K562 (cell line): ENCODE data around the gene DUSP9. TPM values are rescaled to one million over a fixed set of nuclear protein-coding genes. Genes with fewer than 3 reads are reported as not detected.

Experiments
- ATF7 ChIP-seq: fragments of 450-650 bp; IDR thresholded peaks from 2 replicates; pipeline ENCODE4 v1.7.1; 2014; ENCODE audit warnings: mild to moderate bottlenecking, moderate library complexity
- CEBPZ ChIP-seq: fragments of 150-350 bp; IDR thresholded peaks from 2 replicates; pipeline ENCODE4 v1.6.1; 2014; ENCODE audit warnings: low read depth, mild to moderate bottlenecking, low read length, borderline replicate concordance
- CTCF ChIP-seq, 3 experiments: IDR thresholded peaks in 2 of 3; conservative IDR thresholded peaks in 1 of 3; 2 replicates each; pipeline ENCODE4 v1.5.1; 2011 to 2012; ENCODE audit warnings: low read length in 3 of 3, mild to moderate bottlenecking in 3 of 3, control low read depth in 2 of 3, improper control_type of control experiment in 1 of 3, inconsistent platforms in 1 of 3, low read depth in 1 of 3, mixed read lengths in 1 of 3, moderate library complexity in 1 of 3; ENCODE audit not compliant: insufficient read depth in 2 of 3
- HNRNPLL ChIP-seq: fragments of 200-400 bp; formaldehyde crosslinking; IDR thresholded peaks from 2 replicates; pipeline ENCODE4 v1.6.1; 2017; ENCODE audit warnings: low read length, low read depth, mild to moderate bottlenecking; ENCODE audit not compliant: poor library complexity, severe bottlenecking
- JUND ChIP-seq, 2 experiments: IDR thresholded peaks; 2 replicates in 1 of 2; 3 replicates in 1 of 2; pipeline ENCODE4 v1.6.1; 2011; ENCODE audit warnings: borderline replicate concordance in 2 of 2, low read depth in 2 of 2, low read length in 2 of 2, improper control_type of control experiment in 1 of 2, missing biosample characterization in 1 of 2, missing genetic modification characterization in 1 of 2, missing genetic modification reagents in 1 of 2
- L3MBTL2 ChIP-seq: fragments of 450-650 bp; IDR thresholded peaks from 2 replicates; pipeline ENCODE4 v1.6.1; 2016; ENCODE audit warnings: mild to moderate bottlenecking, moderate library complexity
- MBD1 ChIP-seq: fragments of 250-450 bp; sonication (Bioruptor Pico); IDR thresholded peaks from 2 replicates; pipeline ENCODE4 v1.8.0; 2022; ENCODE audit warnings: inconsistent platforms
- MTA2 ChIP-seq: fragments of 450-650 bp; IDR thresholded peaks from 2 replicates; pipeline ENCODE4 v1.6.1; 2016; ENCODE audit warnings: low read depth
- NRF1 ChIP-seq, 2 experiments: fragments of 450-650 bp; IDR thresholded peaks in 1 of 2; conservative IDR thresholded peaks in 1 of 2; 2 replicates each; pipeline ENCODE4 v1.6.1; 2014; ENCODE audit warnings: mild to moderate bottlenecking in 2 of 2
- RAD21 ChIP-seq, 2 experiments: fragments of 250-450 bp in 1 of 2; fragments of 450-650 bp in 1 of 2; sonication (Bioruptor Pico) in 1 of 2; formaldehyde crosslinking in 1 of 2; IDR thresholded peaks in 1 of 2; conservative IDR thresholded peaks in 1 of 2; 2 replicates each; pipeline versions ENCODE4 v1.4.0 to v1.8.0; 2020 to 2022; ENCODE audit warnings: mild to moderate bottlenecking in 2 of 2, moderate library complexity in 1 of 2
- RAD51 ChIP-seq: fragments of 450-650 bp; IDR thresholded peaks from 2 replicates; pipeline ENCODE4 v1.7.1; 2016; ENCODE audit warnings: low read depth, mild to moderate bottlenecking, borderline replicate concordance
- RCOR1 ChIP-seq, 2 experiments: IDR thresholded peaks; 2 replicates each; pipeline ENCODE4 v1.6.1; 2012; ENCODE audit warnings: low read depth in 2 of 2, low read length in 2 of 2, borderline replicate concordance in 1 of 2, improper control_type of control experiment in 1 of 2
- SMC3 ChIP-seq: conservative IDR thresholded peaks from 2 replicates; pipeline ENCODE4 v1.6.1; 2011; ENCODE audit warnings: low read depth, low read length, improper control_type of control experiment; ENCODE audit not compliant: insufficient read depth
- TSHZ1 ChIP-seq: fragments of 250-450 bp; sonication (Bioruptor Pico); IDR thresholded peaks from 2 replicates; pipeline ENCODE4 v1.4.0; 2020; ENCODE audit warnings: mild to moderate bottlenecking, moderate library complexity
- ZNF253 ChIP-seq: fragments of 250-450 bp; sonication (Bioruptor Pico); conservative IDR thresholded peaks from 2 replicates; pipeline ENCODE4 v1.6.1; 2021; ENCODE audit warnings: mild to moderate bottlenecking
- ZNF589 ChIP-seq: fragments of 200-800 bp; sonication (Bioruptor generic); IDR thresholded peaks from 2 replicates; pipeline ENCODE4 v1.6.1; 2016; ENCODE audit warnings: low read depth, missing genetic modification characterization, missing compliant biosample characterization
- polyA plus RNA-seq, 8 experiments: library from polyadenylated mRNA; depleted of rRNA in 4 of 8; stranded (reverse) in 5 of 8; unstranded in 3 of 8; fragments of >200 nt; fragmentation: Nextera tagmentation in 2 of 8; fragmentation: Illumina TruSeq in 1 of 8; extraction: Ambion mirVana in 2 of 8; extraction: Trizol in 1 of 8; gene quantifications; 2 replicates each; pipeline versions ENCODE4 v1.2.1 to v1.2.3, GENCODE V29; 2011 to 2014; ENCODE audit warnings: inconsistent platforms in 1 of 8, missing spikeins in 1 of 8
- total RNA-seq, 7 experiments: library from RNA; depleted of rRNA in 6 of 7; stranded (reverse); fragments of >200 nt in 6 of 7; fragmentation: Illumina TruSeq in 2 of 7; extraction: Trizol in 2 of 7; gene quantifications; 2 replicates each; pipeline versions ENCODE4 v1.2.1 to v1.2.3, GENCODE V29; 2011 to 2021; ENCODE audit warnings: low replicate concordance in 1 of 7

Gene DUSP9
- total and polyA plus RNA-seq, 9 of the 15 experiments (the other 6 are each of a cell fraction or from before 2014, with no cell fraction given), result 0.11 to 14.1 (median 5.5) TPM

GRCh38 chrX:153662266-153662665, 15.3 kb downstream of the DUSP9 start (continued):
- TF ChIP-seq CEBPZ, result no peak
- TF ChIP-seq RCOR1 (IDR thresholded peaks at IDR 0.05; ENCODE audit: borderline replicate concordance in 1 of 2, low read depth in 2 of 2, low read length in 2 of 2), result peak in 1 of 2 experiments; percentile 35; a peak in 1 of 4 replicates
- 0 out of 2 replicates have a peak, but pooled peaks have one; percentile 18 for TF ChIP-seq ATF7
- peak; percentile 28; the same call in 1 of the 2 replicates for TF ChIP-seq SMC3
- TF ChIP-seq ZNF589 (CRISPR knock-in tag), result no peak
- no peak for TF ChIP-seq MBD1 (CRISPR knock-in tag)
- TF ChIP-seq JUND (IDR thresholded peaks at IDR 0.05; ENCODE audit: borderline replicate concordance, low read depth, low read length), result peak; percentile 11; the same call in 1 of the 2 replicates
- no peak for TF ChIP-seq JUND (tag; IDR thresholded peaks at IDR 0.05; ENCODE audit: borderline replicate concordance, low read depth, low read length)
- TF ChIP-seq RAD21 (CRISPR knock-in tag; conservative IDR thresholded peaks at IDR 0.05 in 1 of 2, IDR thresholded peaks at IDR 0.05 in 1 of 2), result peak; percentile 35 to 68
- TF ChIP-seq RAD51, result no peak
- TF ChIP-seq ZNF253, result no peak
- TF ChIP-seq TSHZ1 (CRISPR knock-in tag), result no peak
- peak; percentile 68 to 78 (median 73) for TF ChIP-seq CTCF (IDR thresholded peaks at IDR 0.05 in 2 of 3, conservative IDR thresholded peaks at IDR 0.05 in 1 of 3; ENCODE audit: insufficient read depth in 2 of 3, low read depth in 1 of 3, low read length in 3 of 3)
- TF ChIP-seq HNRNPLL, result no peak
- TF ChIP-seq NRF1 (conservative IDR thresholded peaks at IDR 0.05 in 1 of 2, IDR thresholded peaks at IDR 0.05 in 1 of 2), result peak; percentile 26 to 50; a peak in 3 of 4 replicates
- TF ChIP-seq L3MBTL2, result peak; percentile 40; the same call in 1 of the 2 replicates
- no peak for TF ChIP-seq MTA2
